ENCODE measurements around the gene PSMB7.

- no peak for TF ChIP-seq EZH2 (IDR thresholded peaks at IDR 0.05; ENCODE audit: borderline replicate concordance, insufficient read depth, low read depth, low read length, poor library complexity, severe bottlenecking)
- TF ChIP-seq, protein P1, sequence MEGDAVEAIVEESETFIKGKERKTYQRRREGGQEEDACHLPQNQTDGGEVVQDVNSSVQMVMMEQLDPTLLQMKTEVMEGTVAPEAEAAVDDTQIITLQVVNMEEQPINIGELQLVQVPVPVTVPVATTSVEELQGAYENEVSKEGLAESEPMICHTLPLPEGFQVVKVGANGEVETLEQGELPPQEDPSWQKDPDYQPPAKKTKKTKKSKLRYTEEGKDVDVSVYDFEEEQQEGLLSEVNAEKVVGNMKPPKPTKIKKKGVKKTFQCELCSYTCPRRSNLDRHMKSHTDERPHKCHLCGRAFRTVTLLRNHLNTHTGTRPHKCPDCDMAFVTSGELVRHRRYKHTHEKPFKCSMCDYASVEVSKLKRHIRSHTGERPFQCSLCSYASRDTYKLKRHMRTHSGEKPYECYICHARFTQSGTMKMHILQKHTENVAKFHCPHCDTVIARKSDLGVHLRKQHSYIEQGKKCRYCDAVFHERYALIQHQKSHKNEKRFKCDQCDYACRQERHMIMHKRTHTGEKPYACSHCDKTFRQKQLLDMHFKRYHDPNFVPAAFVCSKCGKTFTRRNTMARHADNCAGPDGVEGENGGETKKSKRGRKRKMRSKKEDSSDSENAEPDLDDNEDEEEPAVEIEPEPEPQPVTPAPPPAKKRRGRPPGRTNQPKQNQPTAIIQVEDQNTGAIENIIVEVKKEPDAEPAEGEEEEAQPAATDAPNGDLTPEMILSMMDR (IDR thresholded peaks at IDR 0.05), result no peak
Observed at GRCh38 chr9:124375726-124376125, 39.5 kb downstream of the PSMB7 start.

Measured in B cell (primary cell).